ENCODE measurements around the gene RSKR.

DNA sequence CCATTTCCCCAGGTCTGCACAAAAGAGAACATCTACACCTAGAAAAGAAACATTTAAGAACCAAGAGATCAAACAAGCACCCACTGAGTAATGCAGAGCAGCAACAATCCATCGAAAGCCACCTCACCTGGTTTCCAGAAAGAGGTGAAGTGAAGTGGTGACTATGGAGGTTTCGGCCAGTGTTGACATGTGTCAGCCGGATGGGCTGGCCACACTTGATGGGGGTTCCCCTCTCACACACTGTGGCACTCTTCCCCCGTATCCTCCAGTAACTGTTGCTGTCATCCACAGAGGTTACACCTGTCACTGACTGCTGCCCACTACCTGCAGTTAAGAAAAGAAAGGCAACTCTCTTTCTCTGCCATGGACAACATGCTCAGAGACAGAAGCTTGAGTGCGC, 41.2 kb upstream of the RSKR start:
- TF ChIP-seq CTCF (IDR thresholded peaks at IDR 0.05) (no peak), EZH2 (IDR thresholded peaks at IDR 0.05) (no peak), EZH2phosphoT487 (IDR thresholded peaks at IDR 0.05) (no peak)
